NCI-H446 treated with DMSO at 0.1 percent for 48 hours (cell line): Measurements from ENCODE around the gene IL25.

Experiments
- DNase-seq: peaks from one replicate; lab custom pipeline; 2025; lab: John Stamatoyannopoulos, UW

IL25 gene

DNA sequence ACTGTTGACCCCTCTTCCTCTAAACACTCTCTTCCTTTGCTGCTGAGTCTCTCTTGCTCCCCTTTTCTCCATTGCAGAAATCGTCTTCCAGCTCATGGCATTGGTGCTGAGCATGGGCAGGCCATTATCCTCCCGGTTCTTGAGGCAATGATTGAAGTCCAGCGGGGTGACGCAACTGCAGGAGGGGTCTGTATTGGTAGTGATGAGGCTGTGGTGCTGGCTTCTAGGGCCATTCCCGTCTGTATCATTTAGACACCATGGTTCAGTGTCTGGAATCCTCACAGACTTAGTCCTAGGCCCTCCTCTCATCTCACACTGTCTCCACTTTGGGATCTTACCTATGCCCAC, 19.2 kb upstream of the IL25 start:
- DNase-seq, result no peak

DNA sequence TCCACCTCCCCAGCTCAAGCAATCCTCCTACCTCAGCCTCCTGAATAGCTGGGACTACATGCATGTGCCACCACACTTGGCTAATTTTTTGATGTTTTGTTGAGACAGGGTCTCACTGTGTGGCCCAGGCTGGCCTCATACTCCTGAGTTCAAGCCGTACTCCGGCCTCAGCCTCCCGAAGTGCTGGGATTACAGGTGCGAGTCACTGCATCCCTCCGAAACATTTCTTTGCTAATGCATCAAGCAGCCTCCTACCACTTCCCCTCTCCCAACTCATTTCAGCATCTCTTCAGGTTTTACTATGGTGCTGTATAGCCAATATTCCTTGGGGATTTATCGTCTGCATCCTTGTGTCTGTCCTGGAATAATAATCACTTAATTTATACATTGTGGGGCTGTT, 17.6 kb upstream of the IL25 start:
- no peak for DNase-seq

DNA sequence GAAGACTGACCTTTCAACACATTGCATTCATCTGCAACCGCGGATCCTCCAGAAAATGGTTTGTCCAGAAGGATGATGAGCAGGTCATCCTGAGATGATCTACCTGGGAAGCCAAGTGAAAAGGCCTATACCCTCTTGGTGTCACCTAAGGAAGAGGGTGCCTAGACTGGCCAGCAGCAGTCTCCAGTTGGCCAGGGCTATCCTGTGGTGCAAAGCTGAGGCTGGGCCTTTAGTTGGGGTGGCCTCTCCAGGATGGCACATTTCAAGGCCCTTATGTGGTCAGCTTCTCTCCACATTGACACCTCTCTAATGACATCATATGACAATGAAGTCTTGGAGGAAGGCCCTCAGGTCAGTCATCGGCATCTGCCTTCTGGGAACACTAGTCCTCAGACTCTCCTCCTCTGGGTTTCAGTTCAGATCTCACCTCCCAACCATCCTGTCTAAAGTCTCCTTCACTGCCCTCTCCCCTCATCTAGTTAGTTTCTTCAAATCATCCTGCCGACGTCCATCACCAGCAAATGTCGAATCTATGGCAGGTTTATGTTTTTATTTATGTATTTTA, 16.7 kb upstream of the IL25 start:
- DNase-seq, result no peak

DNA sequence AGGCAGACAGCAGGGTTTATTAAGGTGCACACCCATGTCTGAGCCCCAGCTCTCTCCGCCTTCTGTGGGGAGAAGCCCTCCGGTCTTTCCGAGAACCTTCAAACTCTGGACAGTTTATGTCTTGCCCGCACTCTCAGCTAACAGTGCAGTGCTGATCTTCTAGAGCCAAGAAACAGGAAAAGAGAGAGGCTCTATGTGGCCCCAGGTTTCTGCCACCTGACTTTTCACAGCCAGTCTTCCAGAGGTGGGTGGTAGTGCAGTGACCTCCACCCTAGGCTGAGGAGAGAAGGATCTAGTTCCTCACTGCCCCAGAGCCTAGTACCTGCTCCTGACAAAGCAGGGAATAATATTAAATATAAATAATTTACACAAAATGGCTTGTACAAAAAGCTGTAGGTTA, 15.9 kb upstream of the IL25 start:
- no peak for DNase-seq

DNA sequence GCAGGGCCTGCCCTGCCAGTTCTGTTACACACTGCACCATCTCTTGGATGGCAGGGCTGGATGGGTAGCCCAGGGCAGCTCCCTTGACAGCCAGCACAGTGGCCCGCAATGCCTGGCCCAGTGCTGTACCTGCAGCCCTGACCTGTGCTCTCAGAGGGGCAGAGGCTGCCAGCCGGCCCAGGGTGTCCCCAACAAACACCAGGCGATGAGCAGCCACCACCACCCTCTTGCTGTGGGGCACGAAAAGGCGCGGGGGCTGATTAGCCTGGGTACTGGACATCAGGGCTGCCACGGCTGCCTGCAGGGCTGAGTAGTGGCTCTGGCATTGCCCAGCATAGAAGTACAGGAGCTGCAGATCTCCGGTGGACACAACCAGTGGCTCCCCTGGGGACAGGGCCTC, 15.3 kb upstream of the IL25 start:
- no peak for DNase-seq

DNA sequence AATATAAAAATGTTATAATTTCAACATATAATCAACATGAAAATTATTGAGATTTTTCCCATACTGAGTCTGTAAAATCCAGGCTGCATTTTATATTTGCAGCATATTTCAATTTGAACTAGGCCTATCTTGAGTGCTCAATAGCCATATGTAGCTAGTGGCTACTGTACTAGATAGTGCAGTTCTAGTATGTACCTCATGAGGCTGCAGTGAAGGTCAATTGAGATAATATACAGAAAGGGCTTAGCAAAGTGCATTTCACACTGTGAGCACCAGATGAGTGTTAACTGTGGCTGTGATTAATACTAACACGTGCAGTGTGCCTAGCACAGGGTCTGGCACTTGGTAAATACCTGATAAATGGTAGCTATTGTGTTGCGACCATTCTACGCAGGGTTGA, 14.6 kb upstream of the IL25 start:
- no peak for DNase-seq

DNA sequence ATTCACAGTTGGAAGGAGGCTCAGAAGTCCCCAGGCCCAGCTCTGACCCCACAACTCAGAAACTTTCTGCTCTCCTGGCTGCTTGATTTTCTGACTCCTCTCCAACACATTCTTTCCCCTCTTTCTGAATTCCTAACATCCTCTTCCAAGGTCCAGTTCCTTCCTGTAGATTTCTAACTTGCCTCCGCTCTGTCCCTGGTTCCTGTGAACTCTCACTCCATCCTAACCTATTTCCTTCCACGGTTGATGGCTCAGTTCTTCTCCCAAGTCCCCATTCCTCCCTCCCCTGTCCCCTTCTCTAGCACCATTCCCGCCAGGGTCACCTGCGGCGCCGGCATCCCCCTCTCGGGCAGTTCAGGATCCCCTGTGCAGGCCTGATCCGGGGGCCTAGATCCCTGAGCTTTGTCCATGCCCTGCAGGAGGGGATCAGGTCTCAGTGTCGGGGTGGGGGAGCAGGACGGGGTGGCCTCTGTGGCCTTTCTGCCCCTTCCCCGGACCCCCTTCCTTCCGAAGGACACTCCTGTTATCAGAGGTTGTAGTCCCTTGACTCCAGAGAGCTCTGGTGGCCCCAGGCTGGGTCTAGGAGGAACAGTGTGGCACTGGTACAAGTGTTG, 13.9 kb upstream of the IL25 start:
- no peak for DNase-seq

DNA sequence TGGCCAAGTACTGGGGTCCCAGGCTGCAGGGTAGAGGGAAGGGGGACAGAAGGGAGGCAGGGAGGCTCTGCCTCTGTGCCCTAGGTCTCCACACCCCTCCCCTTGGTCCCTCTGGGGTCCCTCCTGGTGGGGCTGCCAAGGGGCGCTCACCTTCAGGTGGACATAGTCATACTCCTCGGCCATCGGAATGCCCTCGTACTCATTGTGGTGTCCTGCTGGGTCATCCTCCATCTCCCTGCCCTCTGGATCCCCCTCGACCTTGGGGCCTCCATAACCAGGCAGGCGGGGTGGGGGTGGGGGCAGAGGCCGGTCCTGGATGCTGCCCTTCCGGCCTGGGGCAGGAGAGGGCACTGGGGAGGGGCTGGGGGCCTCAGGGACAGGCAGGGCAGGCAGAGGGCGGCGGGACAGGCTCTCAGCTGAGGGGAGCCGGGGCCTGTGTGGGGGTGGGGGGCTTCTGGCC, 13.4 kb upstream of the IL25 start:
- DNase-seq, result no peak

DNA sequence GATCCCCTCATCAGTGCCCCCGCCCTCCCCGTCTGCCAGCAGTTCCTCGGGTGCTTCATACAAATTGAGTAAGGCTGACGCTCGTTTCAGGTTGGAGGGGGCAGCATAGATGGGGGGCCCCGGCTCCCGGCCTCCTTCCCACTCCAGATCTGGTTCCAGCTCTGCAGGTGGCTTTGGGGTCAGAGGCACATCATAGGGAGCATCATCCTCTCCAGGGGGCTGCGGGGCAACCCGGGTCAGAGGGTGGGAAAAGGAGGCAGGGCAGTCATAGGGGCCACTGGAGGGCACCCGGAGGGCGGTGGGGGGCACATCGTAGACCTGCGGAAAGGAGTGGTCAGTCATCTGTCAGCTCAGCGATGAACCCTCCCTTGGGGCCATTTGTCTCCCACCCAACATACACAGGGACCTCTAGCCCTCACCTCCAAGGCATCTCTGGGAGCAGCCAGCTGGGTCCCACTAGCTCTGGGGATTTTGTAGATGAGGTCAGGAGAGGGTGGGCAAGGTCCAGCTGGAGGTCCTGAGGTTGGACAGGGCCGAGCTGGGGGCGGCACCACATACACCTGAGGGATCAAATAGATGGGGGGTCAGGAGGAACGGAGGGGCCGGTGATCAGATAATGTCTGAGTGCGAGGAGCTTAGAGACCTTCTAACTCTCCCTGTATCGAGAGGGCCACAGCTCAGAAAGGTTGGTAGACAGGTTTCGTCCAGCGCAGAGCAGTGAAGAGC, 12.7 kb upstream of the IL25 start:
- DNase-seq, result no peak

DNA sequence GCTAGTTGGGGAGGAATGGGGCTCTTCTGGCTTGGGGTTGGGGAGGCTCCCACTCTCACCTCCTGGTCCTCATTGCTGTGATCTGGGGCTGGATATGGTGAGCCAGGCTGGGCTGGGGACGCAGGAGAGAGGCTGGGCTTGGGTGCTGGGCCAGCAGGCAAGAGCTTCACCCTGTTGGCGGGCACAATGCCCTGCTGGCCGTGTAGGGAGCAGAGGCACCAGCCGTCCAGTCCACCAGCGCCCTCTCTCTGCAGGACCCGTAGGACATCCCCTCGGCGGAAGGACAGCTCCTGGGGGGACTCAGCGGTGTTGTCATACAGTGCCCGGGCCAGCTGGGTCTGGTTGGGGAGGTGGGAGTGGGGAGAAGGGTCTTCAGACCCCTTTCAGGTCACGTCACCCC, 12.1 kb upstream of the IL25 start:
- DNase-seq, result no peak

DNA sequence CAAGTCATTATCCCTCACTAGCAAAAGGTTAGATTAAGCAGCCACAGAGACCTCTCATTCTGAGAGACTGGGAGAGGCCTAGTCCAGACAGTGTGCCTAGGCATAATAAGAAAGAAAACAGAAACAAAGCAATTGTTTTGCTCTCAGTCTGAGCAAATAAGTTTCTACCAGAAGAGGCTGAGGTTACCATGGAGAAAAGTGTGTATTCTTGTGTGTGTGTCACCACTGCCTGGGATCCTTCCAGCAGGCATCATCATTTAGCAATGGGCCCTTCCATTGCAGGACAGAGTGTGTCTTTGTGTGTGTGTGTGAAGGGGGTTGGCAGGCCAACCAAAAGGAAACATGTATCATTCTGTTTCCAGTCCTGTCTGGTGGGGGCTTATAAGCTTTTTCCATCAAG, 11.3 kb upstream of the IL25 start:
- no peak for DNase-seq

DNA sequence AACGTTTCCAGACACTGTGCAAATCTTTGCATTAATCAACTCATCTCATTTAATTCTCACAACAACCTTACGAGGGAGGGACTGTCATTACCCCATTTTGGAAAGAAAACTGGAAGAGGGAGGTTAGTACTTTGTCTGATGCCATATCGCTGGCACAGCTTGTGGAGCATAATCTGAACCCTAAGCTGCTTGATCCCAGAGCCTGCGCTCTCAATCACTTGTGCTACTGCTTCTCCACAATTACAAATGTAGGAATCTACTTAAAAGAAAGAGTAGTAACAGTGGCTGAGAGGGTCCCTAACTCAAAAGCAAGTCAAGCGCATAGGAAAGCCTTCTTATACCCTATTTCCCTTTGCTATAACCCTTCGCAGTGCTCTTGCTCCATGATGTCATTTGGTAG, 10.8 kb upstream of the IL25 start:
- DNase-seq, result no peak

DNA sequence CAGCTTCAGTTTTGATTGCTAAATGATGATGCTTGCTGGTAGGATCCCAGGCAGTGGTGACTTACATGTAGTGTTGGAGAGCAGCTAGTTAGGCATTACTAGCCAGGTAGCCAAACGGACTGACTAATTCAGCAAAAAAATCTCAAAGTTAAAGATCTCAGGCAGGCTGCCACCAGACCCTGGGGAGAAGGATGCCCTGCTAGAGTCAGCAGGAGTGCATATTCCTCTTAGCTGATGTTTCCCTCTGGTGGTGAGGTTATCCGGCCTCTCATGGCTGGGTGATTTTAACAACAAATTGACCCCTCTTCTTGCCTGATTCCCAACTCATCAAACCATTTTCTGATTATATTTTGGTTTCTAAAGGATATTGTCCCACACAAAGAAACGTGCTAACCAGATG, 10.4 kb upstream of the IL25 start:
- DNase-seq, result no peak

DNA sequence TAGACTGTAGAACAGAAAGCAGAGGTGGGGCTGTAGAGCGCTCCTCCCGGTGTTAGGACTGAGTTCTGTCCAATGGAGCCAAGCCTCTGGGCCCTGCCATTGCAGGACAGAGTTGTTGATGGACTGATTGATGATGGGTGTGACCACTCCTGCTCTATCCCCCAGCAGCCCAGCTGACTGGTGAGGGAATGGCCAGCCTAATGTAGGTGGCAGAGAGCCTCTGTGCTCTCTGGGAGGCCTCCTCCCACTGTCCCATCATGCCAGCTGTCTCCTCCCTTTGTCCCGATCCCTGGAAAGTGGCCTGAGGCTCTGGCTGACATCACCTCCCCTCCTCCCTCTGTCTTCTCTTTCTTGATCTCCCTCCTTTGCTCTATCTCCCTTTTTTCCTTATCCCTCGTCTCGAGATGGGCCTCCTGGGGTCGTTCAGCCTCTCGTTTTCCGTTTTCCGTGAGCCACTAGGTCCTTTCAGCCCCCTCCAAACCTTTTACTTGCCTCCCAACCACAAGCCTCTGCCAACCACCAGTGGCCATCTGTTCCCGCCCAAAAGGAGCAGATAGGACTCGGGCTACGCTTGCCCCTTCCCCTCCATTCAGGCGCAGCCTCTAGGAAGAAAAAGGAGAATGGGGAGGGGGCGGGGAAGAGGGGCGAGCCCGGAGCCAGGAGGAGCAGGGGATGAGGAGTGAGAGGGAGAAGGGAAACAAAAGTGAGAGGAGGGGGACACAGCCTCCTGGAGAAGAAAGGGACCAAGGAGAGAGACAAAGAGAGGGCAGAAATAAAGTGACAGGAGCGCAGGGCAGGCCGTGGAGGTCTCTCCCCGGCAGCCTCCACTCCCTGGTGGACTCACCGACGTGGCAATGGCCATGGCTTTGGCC, 8.2 kb upstream of the IL25 start:
- peak; percentile 56 for DNase-seq

DNA sequence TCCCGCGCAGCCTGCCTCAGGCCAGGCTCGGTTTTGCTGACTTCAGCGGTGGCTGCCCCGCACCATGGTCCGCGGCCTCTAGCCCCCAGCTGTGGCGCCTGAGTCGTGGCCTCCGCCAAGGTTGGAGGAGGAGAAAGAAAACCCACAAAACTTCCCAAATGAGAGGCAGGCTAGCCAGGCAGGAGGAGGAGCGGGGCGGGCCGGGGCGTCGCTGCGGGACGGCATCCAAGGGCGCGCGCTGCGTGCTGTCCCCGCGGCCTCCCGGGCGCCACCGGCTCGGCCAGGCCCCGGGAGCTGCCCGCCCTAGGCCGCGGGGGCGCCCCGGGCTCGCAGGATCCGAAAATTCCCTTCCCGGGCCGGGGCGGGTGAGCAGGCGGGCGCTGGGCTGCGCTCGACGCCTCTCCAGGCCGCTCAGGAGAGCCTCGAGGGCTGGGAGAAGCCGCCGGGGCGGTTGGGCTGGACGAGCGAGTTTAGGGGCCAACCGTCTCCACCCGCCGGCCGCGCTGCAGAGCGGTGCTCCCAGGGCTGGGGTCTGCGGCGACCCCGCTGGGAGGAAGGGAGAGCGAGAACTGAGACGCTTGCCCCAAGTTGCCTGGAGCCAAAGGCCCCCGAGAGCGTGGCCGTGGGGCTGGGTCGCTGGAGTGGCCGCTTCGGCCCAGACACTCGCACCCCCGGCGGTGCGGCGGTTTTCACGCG, 7.4 kb upstream of the IL25 start, which contains the start of gene EFS:
TSS of gene EFS (minus strand) at position 137 of the 696 bp plus-strand sequence. CDS start 147 bp downstream, outside the sequence.
- no peak for DNase-seq

DNA sequence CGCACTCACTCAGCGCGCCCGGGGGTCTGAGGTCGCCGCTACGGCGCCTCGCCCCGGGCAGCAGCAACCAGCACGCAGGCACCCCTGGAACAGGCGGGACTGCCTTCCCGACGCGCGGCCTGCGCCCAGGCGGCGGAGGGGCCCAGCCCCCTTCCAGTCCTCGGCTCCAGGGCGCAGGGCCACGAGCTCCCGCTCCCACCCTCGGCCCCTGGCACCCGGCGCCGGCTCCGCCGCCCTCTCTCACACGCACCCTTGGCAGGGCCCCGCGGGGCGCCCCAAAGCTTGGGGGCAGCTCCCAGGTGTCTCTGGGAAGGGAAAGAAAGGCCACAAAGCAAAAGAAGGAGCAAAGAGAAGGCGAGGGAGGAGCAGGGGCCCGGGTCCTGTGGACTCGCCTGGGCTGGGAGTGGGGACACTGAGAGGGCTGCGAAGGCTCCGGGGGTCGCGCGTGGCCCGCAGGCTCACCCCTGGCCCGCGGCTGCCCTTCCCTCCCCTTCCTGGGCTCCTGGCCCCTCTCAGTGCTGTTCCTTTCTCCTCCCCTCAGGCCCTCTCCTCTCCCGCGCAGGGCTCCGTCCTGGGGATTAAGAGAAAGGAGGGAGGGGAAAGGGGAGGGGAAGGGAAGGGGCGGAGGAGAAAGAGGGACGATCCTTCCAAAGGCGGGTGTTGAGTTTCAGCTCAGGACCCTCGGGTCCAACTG, 6.7 kb upstream of the IL25 start:
- peak; percentile 29 for DNase-seq

DNA sequence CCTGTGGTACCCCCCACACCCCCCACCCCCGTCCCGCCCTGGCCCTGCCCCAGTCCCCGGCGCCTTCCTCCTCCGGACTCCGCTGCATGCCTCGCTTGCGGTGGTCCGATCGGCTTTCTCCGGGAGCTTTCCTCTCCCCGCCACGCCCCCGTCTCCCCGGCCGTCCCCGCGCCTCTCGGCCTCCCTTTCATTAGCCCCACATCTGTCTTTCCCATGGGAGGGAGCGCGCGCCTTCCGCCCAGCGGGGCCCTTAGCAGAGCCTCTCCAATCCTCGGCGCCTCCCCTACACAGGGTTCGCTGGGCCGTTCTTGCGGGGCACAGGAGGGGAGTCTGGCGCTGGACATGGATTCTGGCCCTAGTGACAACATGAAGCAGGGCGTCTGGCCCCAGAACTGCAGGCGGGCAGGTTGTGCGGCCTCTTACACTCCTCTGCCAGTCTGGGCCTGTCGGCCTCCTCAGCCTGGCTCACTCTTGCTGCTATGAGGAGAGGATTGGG, 6.1 kb upstream of the IL25 start:
- DNase-seq, result peak; percentile 35

DNA sequence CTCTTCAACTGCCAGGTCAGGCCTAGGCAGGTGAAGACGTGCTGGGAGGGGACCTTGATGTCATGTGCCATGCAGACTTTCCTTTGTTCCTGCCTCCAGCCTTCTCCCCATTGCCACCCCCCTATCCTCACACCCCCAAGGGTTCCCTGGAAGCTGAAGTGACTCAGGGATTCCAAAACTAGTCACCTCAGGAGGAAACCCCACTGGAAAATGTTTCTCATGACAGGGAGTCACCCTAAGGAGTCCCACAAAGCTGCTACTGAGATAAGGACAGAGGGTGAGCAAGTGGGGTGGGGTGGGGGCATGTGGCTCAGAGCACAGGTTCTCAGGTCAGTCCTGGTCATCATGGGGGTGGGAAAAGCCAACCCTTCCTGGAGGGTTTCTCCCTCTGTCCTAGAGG, 2.4 kb upstream of the IL25 start:
- no peak for DNase-seq

DNA sequence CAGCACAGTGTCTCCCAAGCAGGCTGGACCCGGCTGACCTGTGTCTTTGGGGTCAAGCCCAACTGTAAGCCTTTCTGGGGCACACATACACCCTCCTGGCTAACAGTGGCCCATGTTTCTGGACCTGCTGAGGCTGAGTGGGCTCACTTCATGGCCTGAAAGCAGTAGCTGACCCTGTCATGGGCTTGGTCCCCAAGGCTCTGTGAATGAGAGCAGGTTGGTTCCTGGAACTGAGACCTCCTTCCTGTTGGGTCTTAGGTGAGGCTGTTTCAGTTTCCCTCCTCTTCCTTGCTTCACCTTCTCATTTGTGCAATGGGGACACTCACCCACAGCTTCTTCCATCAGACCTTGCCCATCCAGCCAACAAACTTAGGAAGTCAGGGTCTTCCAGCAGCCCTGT, 744 bp upstream of the IL25 start:
- no peak for DNase-seq

DNA sequence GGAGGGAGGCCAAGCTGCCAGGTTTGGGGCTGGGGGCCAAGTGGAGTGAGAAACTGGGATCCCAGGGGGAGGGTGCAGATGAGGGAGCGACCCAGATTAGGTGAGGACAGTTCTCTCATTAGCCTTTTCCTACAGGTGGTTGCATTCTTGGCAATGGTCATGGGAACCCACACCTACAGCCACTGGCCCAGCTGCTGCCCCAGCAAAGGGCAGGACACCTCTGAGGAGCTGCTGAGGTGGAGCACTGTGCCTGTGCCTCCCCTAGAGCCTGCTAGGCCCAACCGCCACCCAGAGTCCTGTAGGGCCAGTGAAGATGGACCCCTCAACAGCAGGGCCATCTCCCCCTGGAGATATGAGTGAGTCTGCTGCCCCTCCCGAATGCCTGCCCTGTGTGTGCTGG, 432 bp downstream of the IL25 start:
- no peak for DNase-seq

DNA sequence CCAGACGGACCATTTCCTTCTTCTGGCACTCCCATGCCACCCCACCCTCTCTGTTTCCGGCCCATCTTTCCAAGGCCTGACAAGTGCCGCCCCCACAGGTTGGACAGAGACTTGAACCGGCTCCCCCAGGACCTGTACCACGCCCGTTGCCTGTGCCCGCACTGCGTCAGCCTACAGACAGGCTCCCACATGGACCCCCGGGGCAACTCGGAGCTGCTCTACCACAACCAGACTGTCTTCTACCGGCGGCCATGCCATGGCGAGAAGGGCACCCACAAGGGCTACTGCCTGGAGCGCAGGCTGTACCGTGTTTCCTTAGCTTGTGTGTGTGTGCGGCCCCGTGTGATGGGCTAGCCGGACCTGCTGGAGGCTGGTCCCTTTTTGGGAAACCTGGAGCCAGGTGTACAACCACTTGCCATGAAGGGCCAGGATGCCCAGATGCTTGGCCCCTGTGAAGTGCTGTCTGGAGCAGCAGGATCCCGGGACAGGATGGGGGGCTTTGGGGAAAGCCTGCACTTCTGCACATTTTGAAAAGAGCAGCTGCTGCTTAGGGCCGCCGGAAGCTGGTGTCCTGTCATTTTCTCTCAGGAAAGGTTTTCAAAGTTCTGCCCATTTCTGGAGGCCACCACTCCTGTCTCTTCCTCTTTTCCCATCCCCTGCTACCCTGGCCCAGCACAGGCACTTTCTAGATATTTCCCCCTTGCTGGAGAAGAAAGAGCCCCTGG, 3.1 kb downstream of the IL25 start:
- DNase-seq, result no peak
